ENCODE data around the gene ECE2.

DNA sequence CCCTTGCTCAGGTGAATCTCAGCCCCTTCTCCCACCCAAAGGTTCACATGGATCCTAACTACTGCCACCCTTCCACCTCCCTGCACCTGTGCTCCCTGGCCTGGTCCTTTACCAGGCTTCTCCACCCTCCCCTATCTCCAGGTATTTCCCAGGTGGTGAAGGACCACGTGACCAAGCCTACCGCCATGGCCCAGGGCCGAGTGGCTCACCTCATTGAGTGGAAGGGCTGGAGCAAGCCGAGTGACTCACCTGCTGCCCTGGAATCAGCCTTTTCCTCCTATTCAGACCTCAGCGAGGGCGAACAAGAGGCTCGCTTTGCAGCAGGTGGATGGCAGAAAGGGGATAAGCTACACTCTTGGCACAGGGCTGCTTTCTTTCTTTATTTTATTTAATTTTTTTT lies 66.1 kb downstream of the ECE2 start:
- TF ChIP-seq CTCF (IDR thresholded peaks at IDR 0.05) (no peak), POLR2A (IDR thresholded peaks at IDR 0.05) (no peak)

Measured in tibial nerve (tissue), 3 donors.